GM12891 (cell line): ENCODE data around the gene ALDH3A2.

ENCODE experiments used
- PAX5 ChIP-seq: IDR thresholded peaks from 2 replicates; pipeline ENCODE4 v1.6.1; 2011; ENCODE audit warnings: low read length, moderate library complexity, mild to moderate bottlenecking; ENCODE audit not compliant: insufficient read depth, severe bottlenecking
- POLR2A ChIP-seq: IDR thresholded peaks from 2 replicates; pipeline ENCODE4 v1.6.1; 2011; ENCODE audit warnings: low read depth, low read length, control low read depth
- POLR2AphosphoS5 ChIP-seq: IDR thresholded peaks from 2 replicates; pipeline ENCODE4 v1.6.1; 2011; ENCODE audit warnings: low read depth, low read length, control low read depth
- POU2F2 ChIP-seq: IDR thresholded peaks from 2 replicates; pipeline ENCODE4 v1.6.1; 2011; ENCODE audit warnings: low read depth, mild to moderate bottlenecking, control low read depth, low read length, moderate library complexity
- SPI1 ChIP-seq: IDR thresholded peaks from 2 replicates; pipeline ENCODE4 v1.6.1; 2011; ENCODE audit warnings: low read depth, low read length, control low read depth
- TAF1 ChIP-seq: IDR thresholded peaks from 2 replicates; pipeline ENCODE4 v1.6.1; 2011; ENCODE audit warnings: low read depth, low read length, control low read depth

DNA sequence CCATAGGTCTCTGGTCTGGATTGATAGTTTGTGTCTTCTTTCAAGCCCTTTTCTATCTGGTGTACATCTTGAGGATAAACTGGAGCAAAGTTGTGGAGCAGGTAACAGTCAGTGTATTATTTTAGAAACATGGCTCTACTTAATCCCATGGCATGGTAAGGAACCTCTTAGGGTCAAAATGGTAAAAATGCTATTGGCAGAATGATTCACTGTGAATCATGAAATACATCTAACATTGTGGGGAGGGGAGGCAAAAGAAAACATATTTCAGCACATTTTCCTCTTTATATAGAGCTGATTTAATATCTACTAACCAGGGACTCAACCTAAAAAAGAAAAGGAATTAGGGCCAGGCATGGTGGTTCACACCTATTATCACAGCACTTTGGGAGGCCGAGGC lies 17.9 kb upstream of the ALDH3A2 start:
- TF ChIP-seq PAX5 (no peak), POLR2AphosphoS5 (no peak), TAF1 (no peak), POLR2A (no peak), SPI1 (no peak), POU2F2 (no peak)
